HL-60 (cell line): Measurements from ENCODE around the gene FNBP1L.

Source experiments
- DNase-seq, 2 experiments: peaks; one replicate each; pipeline ENCODE4 v3.0.0-alpha.2; 2010 to 2020; ENCODE audit warnings: low read depth in 1 of 2, low spot score in 1 of 2
- H3K27ac ChIP-seq: fragments of 250-450 bp; sonication (Bioruptor Pico); replicated peaks from 2 replicates; pipeline ENCODE4 v1.5.1; 2020; ENCODE audit warnings: mild to moderate bottlenecking, moderate library complexity
- H3K27me3 ChIP-seq: fragments of 250-450 bp; sonication (Bioruptor Pico); 2 replicates; pipeline ENCODE4 v1.5.1; 2021; ENCODE audit warnings: mild to moderate bottlenecking, moderate library complexity; ENCODE audit not compliant: insufficient read depth, poor library complexity, severe bottlenecking
- H3K4me3 ChIP-seq: replicated peaks from 2 replicates; pipeline ENCODE4 v1.5.1; 2011; ENCODE audit warnings: mild to moderate bottlenecking, control low read depth, low read length; ENCODE audit not compliant: insufficient read depth
- CTCF ChIP-seq: IDR thresholded peaks from one replicate; pipeline ENCODE4 v1.5.1; 2011; ENCODE audit warnings: low read length, control low read depth, inconsistent platforms; ENCODE audit not compliant: insufficient read depth
- GABPA ChIP-seq: IDR thresholded peaks from 2 replicates; pipeline ENCODE4 v1.6.1; 2012; ENCODE audit warnings: low read depth
- POLR2AphosphoS5 ChIP-seq: IDR thresholded peaks from 2 replicates; pipeline ENCODE4 v1.6.1; 2012; ENCODE audit warnings: low read depth
- SPI1 ChIP-seq: IDR thresholded peaks from 2 replicates; pipeline ENCODE4 v1.6.1; 2012; ENCODE audit warnings: low read depth, mild to moderate bottlenecking, borderline replicate concordance
- TF ChIP-seq, protein P1 (sequence below): IDR thresholded peaks from 2 replicates; pipeline ENCODE4 v1.6.1; 2012; ENCODE audit warnings: low read depth; ENCODE audit not compliant: insufficient replicate concordance

The FNBP1L gene

DNA sequence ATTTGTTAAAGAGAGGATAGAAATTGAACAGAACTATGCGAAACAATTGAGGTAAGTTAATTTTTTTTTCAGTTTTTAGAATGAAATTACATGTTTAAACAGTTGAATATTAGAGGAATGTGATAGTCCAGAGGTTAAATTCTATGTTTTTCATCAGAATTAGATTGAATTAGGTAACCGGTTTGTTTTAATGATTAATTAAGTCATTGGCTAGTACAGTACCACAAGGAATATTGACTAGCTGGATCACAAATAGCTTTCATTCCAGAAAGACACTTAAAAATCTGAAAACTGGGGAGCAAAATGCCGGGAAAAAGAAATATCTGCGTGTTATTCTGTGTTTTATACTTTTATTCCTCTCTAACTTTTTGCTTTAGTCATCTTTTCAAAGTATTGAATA is 51.6 kb downstream of the FNBP1L start:
- no peak for DNase-seq
- TF ChIP-seq SPI1 (no peak), CTCF (no peak), POLR2AphosphoS5 (no peak), GABPA (no peak)
- TF ChIP-seq, protein P1, sequence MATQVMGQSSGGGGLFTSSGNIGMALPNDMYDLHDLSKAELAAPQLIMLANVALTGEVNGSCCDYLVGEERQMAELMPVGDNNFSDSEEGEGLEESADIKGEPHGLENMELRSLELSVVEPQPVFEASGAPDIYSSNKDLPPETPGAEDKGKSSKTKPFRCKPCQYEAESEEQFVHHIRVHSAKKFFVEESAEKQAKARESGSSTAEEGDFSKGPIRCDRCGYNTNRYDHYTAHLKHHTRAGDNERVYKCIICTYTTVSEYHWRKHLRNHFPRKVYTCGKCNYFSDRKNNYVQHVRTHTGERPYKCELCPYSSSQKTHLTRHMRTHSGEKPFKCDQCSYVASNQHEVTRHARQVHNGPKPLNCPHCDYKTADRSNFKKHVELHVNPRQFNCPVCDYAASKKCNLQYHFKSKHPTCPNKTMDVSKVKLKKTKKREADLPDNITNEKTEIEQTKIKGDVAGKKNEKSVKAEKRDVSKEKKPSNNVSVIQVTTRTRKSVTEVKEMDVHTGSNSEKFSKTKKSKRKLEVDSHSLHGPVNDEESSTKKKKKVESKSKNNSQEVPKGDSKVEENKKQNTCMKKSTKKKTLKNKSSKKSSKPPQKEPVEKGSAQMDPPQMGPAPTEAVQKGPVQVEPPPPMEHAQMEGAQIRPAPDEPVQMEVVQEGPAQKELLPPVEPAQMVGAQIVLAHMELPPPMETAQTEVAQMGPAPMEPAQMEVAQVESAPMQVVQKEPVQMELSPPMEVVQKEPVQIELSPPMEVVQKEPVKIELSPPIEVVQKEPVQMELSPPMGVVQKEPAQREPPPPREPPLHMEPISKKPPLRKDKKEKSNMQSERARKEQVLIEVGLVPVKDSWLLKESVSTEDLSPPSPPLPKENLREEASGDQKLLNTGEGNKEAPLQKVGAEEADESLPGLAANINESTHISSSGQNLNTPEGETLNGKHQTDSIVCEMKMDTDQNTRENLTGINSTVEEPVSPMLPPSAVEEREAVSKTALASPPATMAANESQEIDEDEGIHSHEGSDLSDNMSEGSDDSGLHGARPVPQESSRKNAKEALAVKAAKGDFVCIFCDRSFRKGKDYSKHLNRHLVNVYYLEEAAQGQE = no peak
- Histone ChIP-seq H3K27me3 (no peaks in the 10 kb centered on the region), H3K27ac (no peak overlapping the region), H3K4me3 (no peak overlapping the region)

DNA sequence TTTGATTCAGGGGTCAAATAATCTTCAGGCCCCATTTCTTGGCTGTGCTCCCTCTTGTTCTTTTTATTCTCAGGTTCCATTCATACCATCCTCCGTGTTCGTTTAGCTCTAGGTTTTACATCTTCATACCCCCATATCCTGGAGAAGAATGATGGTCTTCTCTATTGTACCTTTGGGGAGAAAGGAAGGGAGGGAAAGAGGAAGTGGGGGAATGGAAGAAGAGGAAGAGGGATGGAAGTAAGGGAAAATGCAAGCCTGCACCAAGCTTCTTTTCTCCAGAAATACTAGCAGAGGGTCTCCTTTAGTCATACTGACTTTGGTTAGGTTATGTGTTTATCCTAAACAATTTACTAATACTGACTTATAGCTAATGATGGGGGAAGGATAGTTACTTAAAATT is 52.4 kb downstream of the FNBP1L start:
- Histone ChIP-seq H3K27ac (no peak overlapping the region), H3K4me3 (no peak overlapping the region), H3K27me3 (no peaks in the 10 kb centered on the region)
- TF ChIP-seq GABPA (no peak), SPI1 (peak; percentile 45; the same call in 1 of the 2 replicates), POLR2AphosphoS5 (no peak), CTCF (no peak)
- TF ChIP-seq, protein P1 = no peak
- DNase-seq = no peak

DNA sequence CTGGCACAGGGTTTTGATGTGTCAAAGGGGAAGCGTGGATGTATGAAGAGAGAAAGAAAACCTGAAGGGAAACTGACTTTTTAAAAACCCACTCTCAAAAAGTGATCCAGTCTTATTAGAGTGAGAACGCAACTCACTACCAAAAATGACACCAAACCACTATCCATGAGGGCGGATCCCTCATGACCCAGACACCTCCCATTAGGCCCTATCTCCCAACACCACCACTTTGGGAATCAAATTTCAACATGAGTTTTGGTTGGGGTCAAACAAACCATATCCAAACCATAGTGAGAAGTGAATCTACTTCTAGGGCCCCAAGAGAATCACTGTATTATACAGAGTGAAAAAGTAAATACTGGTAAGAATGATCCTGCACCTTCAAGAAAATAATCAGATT is 53.5 kb downstream of the FNBP1L start:
- H3K4me3 ChIP-seq = no peak overlapping the region
- no peaks in the 10 kb centered on the region for H3K27me3 ChIP-seq
- no peak overlapping the region for H3K27ac ChIP-seq
- TF ChIP-seq, protein P1 = no peak
- TF ChIP-seq CTCF (no peak), SPI1 (no peak)
- DNase-seq = no peak
